Measurements from ENCODE around the gene SHROOM3.

SHROOM3 gene

GRCh38 chr4:76494871-76495590 is 60.0 kb downstream of the SHROOM3 start:
- TF ChIP-seq FOXP2 (optimal IDR thresholded peaks at IDR 0.05; ENCODE audit: borderline replicate concordance, extremely low read depth, extremely low read length, insufficient read depth) (no peak), SIN3A (IDR thresholded peaks at IDR 0.05; ENCODE audit: borderline replicate concordance, insufficient read depth, low read length) (no peak), POLR2AphosphoS5 (IDR thresholded peaks at IDR 0.05; ENCODE audit: low read depth, low read length) (no peak), TAF1 (IDR thresholded peaks at IDR 0.05; ENCODE audit: borderline replicate concordance, insufficient read depth, low read length) (no peak)
- TF ChIP-seq, protein P1, sequence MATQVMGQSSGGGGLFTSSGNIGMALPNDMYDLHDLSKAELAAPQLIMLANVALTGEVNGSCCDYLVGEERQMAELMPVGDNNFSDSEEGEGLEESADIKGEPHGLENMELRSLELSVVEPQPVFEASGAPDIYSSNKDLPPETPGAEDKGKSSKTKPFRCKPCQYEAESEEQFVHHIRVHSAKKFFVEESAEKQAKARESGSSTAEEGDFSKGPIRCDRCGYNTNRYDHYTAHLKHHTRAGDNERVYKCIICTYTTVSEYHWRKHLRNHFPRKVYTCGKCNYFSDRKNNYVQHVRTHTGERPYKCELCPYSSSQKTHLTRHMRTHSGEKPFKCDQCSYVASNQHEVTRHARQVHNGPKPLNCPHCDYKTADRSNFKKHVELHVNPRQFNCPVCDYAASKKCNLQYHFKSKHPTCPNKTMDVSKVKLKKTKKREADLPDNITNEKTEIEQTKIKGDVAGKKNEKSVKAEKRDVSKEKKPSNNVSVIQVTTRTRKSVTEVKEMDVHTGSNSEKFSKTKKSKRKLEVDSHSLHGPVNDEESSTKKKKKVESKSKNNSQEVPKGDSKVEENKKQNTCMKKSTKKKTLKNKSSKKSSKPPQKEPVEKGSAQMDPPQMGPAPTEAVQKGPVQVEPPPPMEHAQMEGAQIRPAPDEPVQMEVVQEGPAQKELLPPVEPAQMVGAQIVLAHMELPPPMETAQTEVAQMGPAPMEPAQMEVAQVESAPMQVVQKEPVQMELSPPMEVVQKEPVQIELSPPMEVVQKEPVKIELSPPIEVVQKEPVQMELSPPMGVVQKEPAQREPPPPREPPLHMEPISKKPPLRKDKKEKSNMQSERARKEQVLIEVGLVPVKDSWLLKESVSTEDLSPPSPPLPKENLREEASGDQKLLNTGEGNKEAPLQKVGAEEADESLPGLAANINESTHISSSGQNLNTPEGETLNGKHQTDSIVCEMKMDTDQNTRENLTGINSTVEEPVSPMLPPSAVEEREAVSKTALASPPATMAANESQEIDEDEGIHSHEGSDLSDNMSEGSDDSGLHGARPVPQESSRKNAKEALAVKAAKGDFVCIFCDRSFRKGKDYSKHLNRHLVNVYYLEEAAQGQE (IDR thresholded peaks at IDR 0.05; ENCODE audit: insufficient read depth in 1 of 2, low read depth in 2 of 2, low read length in 2 of 2), result no peak

DNA sequence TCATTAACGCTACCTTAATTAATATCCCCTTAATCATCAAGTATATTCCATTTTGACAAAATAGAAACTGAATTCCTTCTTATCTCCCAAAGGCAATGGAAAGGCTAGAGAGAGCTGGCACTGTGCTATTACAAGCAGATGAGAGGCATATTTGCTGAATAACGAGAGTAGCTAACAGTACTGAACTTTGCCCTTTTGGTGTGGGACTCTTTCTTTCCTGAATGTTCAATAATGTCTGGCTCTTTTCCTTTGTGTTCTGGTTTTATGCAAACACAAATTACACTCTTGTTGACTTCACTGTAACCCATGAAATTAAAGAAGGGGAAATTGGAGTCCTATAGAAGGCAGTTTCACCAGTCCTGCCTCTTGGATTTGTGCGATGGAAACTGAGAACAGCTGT is 63.5 kb downstream of the SHROOM3 start:
- TF ChIP-seq SIN3A (IDR thresholded peaks at IDR 0.05; ENCODE audit: borderline replicate concordance, insufficient read depth, low read length) (no peak), POLR2AphosphoS5 (IDR thresholded peaks at IDR 0.05; ENCODE audit: low read depth, low read length) (no peak), TAF1 (IDR thresholded peaks at IDR 0.05; ENCODE audit: borderline replicate concordance, insufficient read depth, low read length) (no peak), FOXP2 (optimal IDR thresholded peaks at IDR 0.05; ENCODE audit: borderline replicate concordance, extremely low read depth, extremely low read length, insufficient read depth) (no peak)
- TF ChIP-seq, protein P1 (IDR thresholded peaks at IDR 0.05; ENCODE audit: insufficient read depth in 1 of 2, low read depth in 2 of 2, low read length in 2 of 2), result no peak

DNA sequence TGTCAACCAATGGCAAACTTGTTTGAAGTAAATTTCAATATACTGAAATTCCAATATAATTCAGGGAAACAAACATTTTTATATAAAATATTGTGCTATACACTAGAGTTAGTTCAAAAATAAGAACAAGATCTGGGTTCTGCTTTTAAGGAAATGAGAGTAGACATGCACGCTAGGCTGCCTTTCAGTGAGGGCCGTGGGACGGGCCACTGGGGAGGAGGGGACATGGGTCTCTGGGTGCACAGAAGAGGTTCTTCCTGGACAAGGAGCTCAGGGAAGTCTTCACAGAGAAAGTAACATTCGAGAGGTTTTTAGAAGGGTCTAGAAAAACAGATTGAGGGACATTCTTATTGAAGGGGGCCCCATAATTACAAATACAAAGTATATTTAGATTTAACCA is 64.4 kb downstream of the SHROOM3 start:
- no peak for TF ChIP-seq FOXP2 (optimal IDR thresholded peaks at IDR 0.05; ENCODE audit: borderline replicate concordance, extremely low read depth, extremely low read length, insufficient read depth)
- TF ChIP-seq, protein P1 (IDR thresholded peaks at IDR 0.05; ENCODE audit: insufficient read depth in 1 of 2, low read depth in 2 of 2, low read length in 2 of 2), result no peak
- no peak for TF ChIP-seq POLR2AphosphoS5 (IDR thresholded peaks at IDR 0.05; ENCODE audit: low read depth, low read length)
- no peak for TF ChIP-seq SIN3A (IDR thresholded peaks at IDR 0.05; ENCODE audit: borderline replicate concordance, insufficient read depth, low read length)
- no peak for TF ChIP-seq TAF1 (IDR thresholded peaks at IDR 0.05; ENCODE audit: borderline replicate concordance, insufficient read depth, low read length)

- no peak for TF ChIP-seq SIN3A (IDR thresholded peaks at IDR 0.05; ENCODE audit: borderline replicate concordance, insufficient read depth, low read length)
- no peak for TF ChIP-seq POLR2AphosphoS5 (IDR thresholded peaks at IDR 0.05; ENCODE audit: low read depth, low read length)
- no peak for TF ChIP-seq TAF1 (IDR thresholded peaks at IDR 0.05; ENCODE audit: borderline replicate concordance, insufficient read depth, low read length)
- TF ChIP-seq FOXP2 (optimal IDR thresholded peaks at IDR 0.05; ENCODE audit: borderline replicate concordance, extremely low read depth, extremely low read length, insufficient read depth), result no peak
- TF ChIP-seq, protein P1 (IDR thresholded peaks at IDR 0.05; ENCODE audit: insufficient read depth in 1 of 2, low read depth in 2 of 2, low read length in 2 of 2), result no peak
Measured at GRCh38 chr4:76502886-76503285, 67.9 kb downstream of the SHROOM3 start.

Data from PFSK-1 (cell line).